ENCODE measurements around the gene ATP8B3.

ATP8B3 gene

DNA sequence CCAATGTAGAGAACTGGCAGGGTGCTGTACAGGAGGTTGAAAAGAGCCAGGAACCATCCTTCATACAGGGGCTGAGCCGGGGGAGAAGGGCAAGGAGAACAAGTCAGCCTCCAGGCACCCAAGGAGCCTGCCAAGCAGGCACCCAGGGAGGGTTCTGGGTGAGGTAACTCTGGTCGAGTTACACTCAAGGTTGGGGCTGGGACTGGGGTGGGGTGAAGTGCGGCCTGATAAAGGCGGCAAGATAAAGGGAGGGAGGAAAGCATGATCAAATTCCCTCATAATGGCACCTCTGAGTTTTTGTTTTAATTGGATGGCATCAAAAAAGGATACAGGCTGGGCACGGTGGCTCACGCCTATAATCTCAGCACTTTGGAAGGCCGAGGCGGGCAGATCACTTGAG is 25.0 kb downstream of the ATP8B3 start:
- Histone ChIP-seq H3K36me3 (ENCODE audit: insufficient read depth, low read length) (no peaks in the 10 kb centered on the region), H2AFZ (ENCODE audit: low read length, unreplicated experiment) (no peak overlapping the region), H3K27me3 (ENCODE audit: insufficient read depth, low read length) (peaks cover 10% of the 10 kb centered on the region; the same call in 1 of the 2 replicates), H3K4me1 (ENCODE audit: control insufficient read depth, insufficient read depth, low read length, unreplicated experiment) (no peaks in the 10 kb centered on the region), H3K4me3 (ENCODE audit: low read depth, low read length) (no peak overlapping the region), H3K27ac (ENCODE audit: low read depth, low read length) (no peak overlapping the region), H3K79me2 (ENCODE audit: control insufficient read depth, insufficient read depth, low read length, unreplicated experiment) (no peaks in the 10 kb centered on the region)

DNA sequence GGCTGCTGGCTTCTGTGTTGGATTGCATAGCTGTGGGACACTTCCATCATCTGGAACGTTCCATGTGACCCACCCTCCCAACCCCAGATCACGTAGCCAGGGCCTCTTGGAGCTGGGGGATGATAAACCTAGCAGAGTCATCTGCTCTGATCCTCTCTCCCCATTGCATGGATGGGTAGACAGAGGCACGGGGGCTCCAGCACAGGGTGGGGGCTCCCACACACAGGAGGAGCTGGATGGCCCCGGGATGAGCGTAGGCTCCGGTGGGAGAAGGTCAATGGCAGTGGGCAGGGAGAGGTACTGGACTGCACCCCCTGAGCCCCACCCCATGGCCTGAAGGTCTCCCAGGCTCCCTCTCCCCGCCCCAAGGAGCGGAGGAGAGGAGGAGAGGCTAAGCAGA is 25.4 kb downstream of the ATP8B3 start:
- H3K4me3 ChIP-seq (ENCODE audit: low read depth, low read length): no peak overlapping the region
- peaks cover 10% of the 10 kb centered on the region; the same call in 1 of the 2 replicates for H3K27me3 ChIP-seq (ENCODE audit: insufficient read depth, low read length)
- no peaks in the 10 kb centered on the region for H3K36me3 ChIP-seq (ENCODE audit: insufficient read depth, low read length)
- no peaks in the 10 kb centered on the region for H3K4me1 ChIP-seq (ENCODE audit: control insufficient read depth, insufficient read depth, low read length, unreplicated experiment)
- H3K27ac ChIP-seq (ENCODE audit: low read depth, low read length): no peak overlapping the region
- H3K79me2 ChIP-seq (ENCODE audit: control insufficient read depth, insufficient read depth, low read length, unreplicated experiment): no peaks in the 10 kb centered on the region
- no peak overlapping the region for H2AFZ ChIP-seq (ENCODE audit: low read length, unreplicated experiment)

DNA sequence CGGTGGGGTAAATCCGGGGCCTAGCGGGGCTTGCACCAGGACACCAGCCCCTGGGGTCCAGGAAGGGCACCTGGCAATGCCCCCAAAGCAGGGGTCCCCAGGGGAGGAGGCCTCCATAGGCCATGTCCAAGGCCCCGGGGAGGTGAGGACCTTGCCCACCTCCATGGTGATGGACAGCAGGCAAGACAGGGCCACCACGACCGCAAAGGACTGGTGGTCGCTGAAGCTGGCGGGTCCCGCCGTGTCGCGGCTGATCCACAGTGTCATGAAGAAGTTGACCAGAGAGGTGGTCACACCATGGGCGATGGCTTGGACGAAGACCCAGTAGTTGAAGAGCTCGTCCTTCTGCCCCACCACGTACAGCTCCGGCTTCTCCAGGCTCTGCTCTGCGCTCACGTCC is 26.8 kb downstream of the ATP8B3 start:
- Histone ChIP-seq H3K27ac (ENCODE audit: low read depth, low read length) (no peak overlapping the region), H3K36me3 (ENCODE audit: insufficient read depth, low read length) (no peaks in the 10 kb centered on the region), H3K79me2 (ENCODE audit: control insufficient read depth, insufficient read depth, low read length, unreplicated experiment) (no peaks in the 10 kb centered on the region), H3K4me3 (ENCODE audit: low read depth, low read length) (no peak overlapping the region), H2AFZ (ENCODE audit: low read length, unreplicated experiment) (no peak overlapping the region), H3K4me1 (ENCODE audit: control insufficient read depth, insufficient read depth, low read length, unreplicated experiment) (no peaks in the 10 kb centered on the region), H3K27me3 (ENCODE audit: insufficient read depth, low read length) (peaks cover 10% of the 10 kb centered on the region; the same call in 1 of the 2 replicates)

DNA sequence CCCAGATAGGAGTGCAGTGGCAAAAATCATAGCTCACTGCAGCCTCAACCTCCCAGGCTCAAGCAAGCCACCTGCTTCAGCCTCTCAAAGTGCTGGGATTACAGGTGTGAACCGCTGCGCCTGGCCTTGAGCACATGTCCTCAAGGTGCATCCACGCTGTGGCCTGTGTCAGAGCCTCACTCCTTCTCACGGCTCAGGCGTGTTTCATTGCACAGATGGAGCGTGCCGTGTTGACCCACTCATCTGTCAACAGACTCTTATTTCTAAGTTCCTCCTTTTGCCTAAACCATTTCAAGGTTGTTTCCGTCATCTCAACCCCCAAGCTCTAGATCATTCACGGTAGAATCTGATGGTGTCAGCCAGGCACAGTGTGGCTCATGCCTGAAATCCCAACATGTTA is 28.2 kb downstream of the ATP8B3 start:
- H3K4me3 ChIP-seq (ENCODE audit: low read depth, low read length): no peak overlapping the region
- H2AFZ ChIP-seq (ENCODE audit: low read length, unreplicated experiment): no peak overlapping the region
- H3K27ac ChIP-seq (ENCODE audit: low read depth, low read length): no peak overlapping the region
- no peaks in the 10 kb centered on the region for H3K36me3 ChIP-seq (ENCODE audit: insufficient read depth, low read length)
- H3K79me2 ChIP-seq (ENCODE audit: control insufficient read depth, insufficient read depth, low read length, unreplicated experiment): no peaks in the 10 kb centered on the region
- no peaks in the 10 kb centered on the region for H3K4me1 ChIP-seq (ENCODE audit: control insufficient read depth, insufficient read depth, low read length, unreplicated experiment)
- peaks cover 16% of the 10 kb centered on the region; the same call in 1 of the 2 replicates for H3K27me3 ChIP-seq (ENCODE audit: insufficient read depth, low read length)

DNA sequence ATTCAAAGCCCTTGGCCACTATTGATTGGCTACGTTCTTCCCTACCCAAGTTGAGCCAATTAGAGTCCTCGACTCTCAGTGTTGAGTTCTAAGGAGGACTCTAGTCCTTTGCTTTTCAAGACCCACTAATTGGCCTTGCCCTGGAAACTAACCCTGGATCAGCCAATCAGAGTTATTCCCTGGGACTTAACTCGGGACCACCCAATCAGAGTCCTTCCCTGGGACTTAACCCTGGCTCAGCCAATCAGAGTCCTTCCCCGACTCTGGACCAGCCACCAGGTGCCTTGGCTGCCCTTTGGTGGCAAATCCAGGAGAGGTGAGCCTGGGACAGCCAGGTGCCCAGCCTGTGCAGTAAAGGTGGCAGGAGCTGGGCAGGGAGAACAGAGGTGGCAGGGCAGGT is 28.7 kb downstream of the ATP8B3 start:
- H3K79me2 ChIP-seq (ENCODE audit: control insufficient read depth, insufficient read depth, low read length, unreplicated experiment): no peaks in the 10 kb centered on the region
- H2AFZ ChIP-seq (ENCODE audit: low read length, unreplicated experiment): no peak overlapping the region
- no peaks in the 10 kb centered on the region for H3K36me3 ChIP-seq (ENCODE audit: insufficient read depth, low read length)
- no peaks in the 10 kb centered on the region for H3K4me1 ChIP-seq (ENCODE audit: control insufficient read depth, insufficient read depth, low read length, unreplicated experiment)
- no peak overlapping the region for H3K27ac ChIP-seq (ENCODE audit: low read depth, low read length)
- no peak overlapping the region for H3K4me3 ChIP-seq (ENCODE audit: low read depth, low read length)
- peaks cover 19% of the 10 kb centered on the region for H3K27me3 ChIP-seq (ENCODE audit: insufficient read depth, low read length)

DNA sequence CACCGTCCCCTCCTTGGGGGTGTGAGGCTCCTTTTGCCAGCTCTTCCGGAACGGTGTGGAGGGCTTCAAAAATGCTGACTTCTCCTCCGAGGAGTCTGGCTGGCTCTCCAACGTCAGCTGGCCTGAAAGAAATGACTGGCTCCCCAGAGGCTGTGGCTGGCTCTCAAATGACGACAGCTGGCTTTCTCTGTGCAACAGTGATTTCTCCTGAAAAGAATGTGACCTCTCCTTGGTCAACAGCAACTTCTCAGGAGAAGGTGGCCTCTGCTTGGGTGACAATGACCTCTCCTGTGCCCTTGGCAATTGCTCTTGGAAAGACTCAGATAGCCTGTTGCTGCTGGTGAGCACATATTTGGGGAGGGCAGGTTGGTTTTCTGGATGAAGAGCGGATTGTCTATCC is 29.6 kb downstream of the ATP8B3 start:
- H3K4me1 ChIP-seq (ENCODE audit: control insufficient read depth, insufficient read depth, low read length, unreplicated experiment): no peaks in the 10 kb centered on the region
- H3K79me2 ChIP-seq (ENCODE audit: control insufficient read depth, insufficient read depth, low read length, unreplicated experiment): no peaks in the 10 kb centered on the region
- no peak overlapping the region for H2AFZ ChIP-seq (ENCODE audit: low read length, unreplicated experiment)
- peaks cover 23% of the 10 kb centered on the region for H3K27me3 ChIP-seq (ENCODE audit: insufficient read depth, low read length)
- no peak overlapping the region for H3K4me3 ChIP-seq (ENCODE audit: low read depth, low read length)
- no peaks in the 10 kb centered on the region for H3K36me3 ChIP-seq (ENCODE audit: insufficient read depth, low read length)
- H3K27ac ChIP-seq (ENCODE audit: low read depth, low read length): no peak overlapping the region

DNA sequence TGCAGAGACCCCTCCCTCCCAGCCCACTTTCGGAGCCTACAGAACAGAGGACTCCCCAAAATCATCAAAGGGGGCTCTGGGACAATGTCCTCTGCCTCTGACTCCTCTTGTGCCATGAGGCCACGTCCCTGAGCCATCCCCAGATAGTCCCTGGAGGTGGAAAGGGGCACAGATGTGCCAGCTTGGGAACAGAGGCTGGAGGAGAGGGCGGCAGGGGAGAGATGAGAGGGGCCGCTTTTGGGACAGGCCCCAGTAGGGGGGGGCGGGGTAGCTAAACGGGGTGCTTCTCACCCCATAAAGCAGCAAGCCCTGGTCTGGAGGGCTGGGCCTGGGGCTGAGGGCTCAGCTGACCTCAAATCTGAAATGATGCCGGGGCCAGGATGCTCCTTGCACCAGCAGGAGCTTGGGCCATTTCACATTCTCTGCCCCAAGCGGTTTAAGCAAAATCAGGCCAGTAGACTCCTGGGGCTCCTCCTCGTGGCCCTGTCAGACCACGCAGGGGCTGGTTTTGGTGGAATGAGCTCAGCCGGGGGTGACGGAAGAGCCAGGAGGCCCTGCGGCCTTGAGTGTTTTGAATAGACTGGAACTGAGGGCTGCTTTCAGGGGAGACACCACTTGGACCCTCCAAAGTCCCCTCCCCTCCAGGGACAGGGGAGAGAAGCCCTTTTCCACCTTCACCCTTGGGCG is 31.7 kb downstream of the ATP8B3 start:
- H3K36me3 ChIP-seq (ENCODE audit: insufficient read depth, low read length): no peaks in the 10 kb centered on the region
- no peak overlapping the region for H3K4me3 ChIP-seq (ENCODE audit: low read depth, low read length)
- H3K79me2 ChIP-seq (ENCODE audit: control insufficient read depth, insufficient read depth, low read length, unreplicated experiment): no peaks in the 10 kb centered on the region
- no peak overlapping the region for H3K27ac ChIP-seq (ENCODE audit: low read depth, low read length)
- H2AFZ ChIP-seq (ENCODE audit: low read length, unreplicated experiment): no peak overlapping the region
- H3K27me3 ChIP-seq (ENCODE audit: insufficient read depth, low read length): peaks cover 44% of the 10 kb centered on the region
- no peaks in the 10 kb centered on the region for H3K4me1 ChIP-seq (ENCODE audit: control insufficient read depth, insufficient read depth, low read length, unreplicated experiment)

DNA sequence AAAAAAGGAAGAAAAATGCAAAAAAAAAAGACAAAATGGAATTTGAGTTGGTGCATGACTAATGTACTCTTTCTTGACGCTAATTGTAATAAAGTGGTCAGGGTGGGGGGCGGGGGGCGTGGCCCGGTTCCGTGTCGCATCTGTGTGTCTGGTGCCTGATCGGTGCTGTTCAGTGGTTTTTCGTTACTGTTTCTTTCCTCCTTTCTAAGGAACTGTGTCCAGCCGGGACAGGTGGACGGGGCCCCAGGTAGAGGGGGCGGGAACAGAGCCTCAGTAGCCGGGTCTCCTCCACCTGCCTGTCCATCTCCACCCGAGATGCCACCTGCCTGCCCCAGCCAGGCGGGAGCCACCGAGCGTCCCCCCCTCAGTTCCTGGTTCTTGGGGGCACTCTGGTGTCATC is 32.5 kb downstream of the ATP8B3 start:
- no peak overlapping the region for H3K4me3 ChIP-seq (ENCODE audit: low read depth, low read length)
- H3K27ac ChIP-seq (ENCODE audit: low read depth, low read length): no peak overlapping the region
- no peaks in the 10 kb centered on the region for H3K36me3 ChIP-seq (ENCODE audit: insufficient read depth, low read length)
- H2AFZ ChIP-seq (ENCODE audit: low read length, unreplicated experiment): no peak overlapping the region
- H3K27me3 ChIP-seq (ENCODE audit: insufficient read depth, low read length): peaks cover 52% of the 10 kb centered on the region
- H3K79me2 ChIP-seq (ENCODE audit: control insufficient read depth, insufficient read depth, low read length, unreplicated experiment): no peaks in the 10 kb centered on the region
- no peaks in the 10 kb centered on the region for H3K4me1 ChIP-seq (ENCODE audit: control insufficient read depth, insufficient read depth, low read length, unreplicated experiment)

DNA sequence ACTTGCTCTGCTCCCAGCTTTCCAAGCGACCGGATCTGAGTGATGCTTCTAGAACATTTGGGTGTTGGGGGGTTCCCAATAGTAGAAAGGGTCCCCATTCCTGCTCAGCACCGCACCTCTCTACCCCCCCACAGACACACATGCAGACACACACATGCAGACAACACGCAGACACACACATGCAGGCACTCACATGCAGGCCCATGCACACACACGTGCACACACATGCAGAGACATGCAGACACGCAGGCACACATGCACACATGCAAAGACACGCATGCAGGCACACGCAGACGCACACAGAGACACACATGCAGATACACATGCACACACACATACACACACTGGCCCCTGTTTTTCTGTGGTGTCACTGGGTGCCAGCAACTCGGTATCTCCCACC is 34.9 kb downstream of the ATP8B3 start:
- H2AFZ ChIP-seq (ENCODE audit: low read length, unreplicated experiment): no peak overlapping the region
- H3K4me1 ChIP-seq (ENCODE audit: control insufficient read depth, insufficient read depth, low read length, unreplicated experiment): no peaks in the 10 kb centered on the region
- H3K36me3 ChIP-seq (ENCODE audit: insufficient read depth, low read length): no peaks in the 10 kb centered on the region
- H3K27me3 ChIP-seq (ENCODE audit: insufficient read depth, low read length): peaks cover 59% of the 10 kb centered on the region
- no peak overlapping the region for H3K27ac ChIP-seq (ENCODE audit: low read depth, low read length)
- no peak overlapping the region for H3K4me3 ChIP-seq (ENCODE audit: low read depth, low read length)
- no peaks in the 10 kb centered on the region for H3K79me2 ChIP-seq (ENCODE audit: control insufficient read depth, insufficient read depth, low read length, unreplicated experiment)

DNA sequence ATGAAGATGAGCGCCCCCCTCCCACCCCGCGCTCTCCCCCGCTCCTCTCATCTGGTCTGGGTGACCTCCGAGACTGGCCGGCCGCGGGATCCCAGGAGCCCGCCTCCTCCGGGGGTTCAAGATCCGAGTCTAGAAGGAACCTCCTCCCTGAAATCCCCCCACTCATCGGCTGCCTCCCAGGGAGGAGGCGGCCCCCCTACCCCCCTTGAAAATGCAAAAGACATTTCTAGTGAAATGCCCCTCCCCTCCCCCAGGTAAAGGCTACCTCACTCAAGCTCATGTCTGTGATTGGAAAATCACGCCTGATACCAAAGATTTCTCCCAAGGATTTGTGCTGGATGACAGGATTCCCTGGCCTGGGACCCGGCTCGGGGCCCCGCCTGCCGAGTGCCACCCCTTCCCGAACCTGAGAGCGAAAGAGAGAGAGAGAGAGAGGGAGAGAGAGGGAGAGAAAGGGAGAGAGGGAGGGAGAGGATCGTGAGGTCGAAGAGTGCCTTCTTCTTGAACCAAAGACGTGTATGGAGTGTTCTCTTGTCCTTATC is 35.4 kb downstream of the ATP8B3 start:
- Histone ChIP-seq H3K79me2 (ENCODE audit: control insufficient read depth, insufficient read depth, low read length, unreplicated experiment) (no peaks in the 10 kb centered on the region), H3K4me1 (ENCODE audit: control insufficient read depth, insufficient read depth, low read length, unreplicated experiment) (no peaks in the 10 kb centered on the region), H2AFZ (ENCODE audit: low read length, unreplicated experiment) (no peak overlapping the region), H3K4me3 (ENCODE audit: low read depth, low read length) (no peak overlapping the region), H3K27me3 (ENCODE audit: insufficient read depth, low read length) (peaks cover 59% of the 10 kb centered on the region), H3K27ac (ENCODE audit: low read depth, low read length) (no peak overlapping the region), H3K36me3 (ENCODE audit: insufficient read depth, low read length) (no peaks in the 10 kb centered on the region)

DNA sequence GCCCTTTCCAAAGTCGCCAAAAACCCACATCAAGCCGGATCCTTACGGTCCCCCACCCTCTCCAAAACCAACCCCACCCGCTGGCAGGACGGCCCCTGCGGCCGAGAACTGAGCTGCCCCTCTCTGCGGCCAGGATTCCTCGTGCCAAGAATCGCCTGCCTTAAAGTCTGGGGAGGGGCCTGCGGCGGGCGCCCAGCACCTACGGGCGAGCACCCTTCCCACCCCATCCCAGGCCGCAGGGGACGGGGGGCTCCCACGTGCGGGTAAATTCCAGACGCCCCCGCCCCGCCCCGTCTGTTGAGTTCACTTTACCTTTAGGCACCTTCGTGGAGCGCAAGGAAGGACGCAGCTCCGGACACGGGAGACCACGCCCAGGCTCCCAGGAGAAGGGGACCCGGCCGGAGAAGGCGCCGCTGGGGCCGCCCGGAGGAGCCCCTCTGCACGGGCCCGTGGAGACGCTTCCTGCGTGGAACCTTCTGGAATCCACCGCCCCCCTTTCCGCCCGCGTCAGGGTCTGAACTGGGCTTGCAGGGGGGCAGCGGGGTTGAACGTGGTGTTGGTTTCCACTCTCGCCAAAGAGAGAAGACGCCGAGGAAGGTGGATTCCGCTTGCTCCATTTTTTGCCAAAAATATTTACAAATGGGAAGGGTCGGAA is 36.0 kb downstream of the ATP8B3 start:
- Histone ChIP-seq H3K4me3 (ENCODE audit: low read depth, low read length) (no peak overlapping the region), H3K27ac (ENCODE audit: low read depth, low read length) (no peak overlapping the region), H3K36me3 (ENCODE audit: insufficient read depth, low read length) (no peaks in the 10 kb centered on the region), H3K79me2 (ENCODE audit: control insufficient read depth, insufficient read depth, low read length, unreplicated experiment) (no peaks in the 10 kb centered on the region), H3K4me1 (ENCODE audit: control insufficient read depth, insufficient read depth, low read length, unreplicated experiment) (no peaks in the 10 kb centered on the region), H3K27me3 (ENCODE audit: insufficient read depth, low read length) (peaks cover 59% of the 10 kb centered on the region), H2AFZ (ENCODE audit: low read length, unreplicated experiment) (no peak overlapping the region)

All from ACC112 (cell line).